ENCODE measurements around the gene LARP4.

- TF ChIP-seq CTCF (IDR thresholded peaks at IDR 0.05) (no peak), EZH2 (IDR thresholded peaks at IDR 0.05) (no peak)
Measured at GRCh38 chr12:50477241-50477832, 76.7 kb downstream of the LARP4 start.

Data from neural progenitor cell (in vitro differentiated cells).